ENCODE results near the gene PNO1. TPM values are rescaled to one million over a fixed set of nuclear protein-coding genes. Genes with fewer than 3 reads are reported as not detected.

The PNO1 gene
- total and polyA plus RNA-seq, 2 donors (not counting 3 experiments of a cell fraction or from before 2014, with no cell fraction given) = 9.4 to 25.6 TPM

DNA sequence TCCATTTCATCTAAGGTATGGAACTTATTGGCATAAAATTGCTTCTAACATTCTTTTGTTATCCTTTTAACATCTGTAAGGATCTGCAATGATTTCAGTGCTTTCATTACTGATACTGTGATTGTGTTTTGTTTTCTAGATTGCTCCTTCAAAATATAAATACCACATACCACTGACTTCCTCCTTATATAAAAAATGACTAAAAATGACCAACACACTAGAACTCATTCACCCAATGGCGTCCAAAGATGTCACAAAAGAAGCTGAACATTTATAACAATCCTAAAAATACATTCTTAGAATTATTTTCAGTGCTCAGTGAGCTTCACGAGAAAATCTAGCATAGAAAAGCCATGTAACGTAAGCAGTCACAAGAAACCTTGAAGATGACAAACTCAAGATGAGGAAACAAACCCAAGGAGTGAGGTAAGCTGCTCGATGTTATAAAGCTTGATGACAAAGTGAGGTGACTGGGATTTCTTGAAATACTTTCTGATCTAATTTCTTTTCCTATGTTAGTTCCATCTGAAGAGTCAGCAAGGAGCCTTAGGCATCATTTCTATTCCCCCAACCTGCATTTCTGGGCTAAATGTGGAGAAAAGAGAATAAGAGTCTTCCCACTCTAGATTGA, 42.6 kb downstream of the PNO1 start:
- CTCF ChIA-PET = interaction anchor here (1.5 kb wide), 1 partner anchor 15 kb away, joined by 3 read pairs; no protein-coding TSS in a partner anchor
- DNase-seq (ENCODE audit: low read depth, low spot score) = no peak

More for the DNA sequence above, 42.6 kb downstream of the PNO1 start:
- Histone ChIP-seq H3K4me1 (ENCODE audit: control insufficient read depth, extremely low read depth, insufficient read depth, low read length) (peaks cover 7% of the 10 kb centered on the region), H4K20me1 (replicated peaks; ENCODE audit: control insufficient read depth, extremely low read depth, insufficient read depth, low read length) (peaks cover 16% of the 10 kb centered on the region), H3K36me3 (ENCODE audit: control insufficient read depth in 2 of 2, extremely low read depth in 1 of 2, insufficient read depth in 2 of 2, low read length in 2 of 2) (peaks cover 0 to 2% of the 10 kb centered on the region in 2 experiments), H3K9me3 (replicated peaks; ENCODE audit: control insufficient read depth, insufficient read depth, low read length) (no peaks in the 10 kb centered on the region), H2AFZ (ENCODE audit: low read depth, low read length) (no peak overlapping the region), H3K79me2 (ENCODE audit: control insufficient read depth, insufficient read depth, low read length) (peaks cover 88% of the 10 kb centered on the region), H3K9ac (replicated peaks; ENCODE audit: extremely low read depth, insufficient read depth, low read length) (no peak overlapping the region), H3K27me3 (ENCODE audit: control insufficient read depth in 2 of 2, insufficient read depth in 2 of 2, low read length in 2 of 2) (no peaks in the 10 kb centered on the region), H3K4me2 (ENCODE audit: insufficient read depth, low read length) (no peak overlapping the region), H3K9me1 (replicated peaks; ENCODE audit: control insufficient read depth, extremely low read depth, insufficient read depth, low read length) (peaks cover 2% of the 10 kb centered on the region), H3K4me3 (replicated peaks in 1 of 3; ENCODE audit: insufficient read depth in 1 of 3, low read depth in 1 of 3, low read length in 3 of 3) (no peak overlapping the region), H3K27ac (ENCODE audit: insufficient read depth, low read depth, low read length) (no peak overlapping the region)
- TF ChIP-seq POLR2A (IDR thresholded peaks at IDR 0.05; ENCODE audit: low read depth, low read length) (no peak), FOS (IDR thresholded peaks at IDR 0.05; ENCODE audit: borderline replicate concordance, insufficient read depth, low read length) (no peak), MYC (IDR thresholded peaks at IDR 0.05; ENCODE audit: low read depth, low read length) (no peak), EZH2 (IDR thresholded peaks at IDR 0.05; ENCODE audit: borderline replicate concordance, low read depth, low read length, severe bottlenecking) (no peak), GATA2 (IDR thresholded peaks at IDR 0.05; ENCODE audit: insufficient read depth, insufficient read length, low read depth, low read length) (no peak), JUN (IDR thresholded peaks at IDR 0.05; ENCODE audit: borderline replicate concordance, insufficient read depth, insufficient read length, low read depth) (no peak), POLR2AphosphoS5 (IDR thresholded peaks at IDR 0.05; ENCODE audit: insufficient read depth, low read depth, low read length) (no peak)
- TF ChIP-seq, protein P1, sequence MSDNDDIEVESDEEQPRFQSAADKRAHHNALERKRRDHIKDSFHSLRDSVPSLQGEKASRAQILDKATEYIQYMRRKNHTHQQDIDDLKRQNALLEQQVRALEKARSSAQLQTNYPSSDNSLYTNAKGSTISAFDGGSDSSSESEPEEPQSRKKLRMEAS (IDR thresholded peaks at IDR 0.05; ENCODE audit: insufficient read depth, insufficient read length) = no peak
- TF ChIP-seq, protein P2, sequence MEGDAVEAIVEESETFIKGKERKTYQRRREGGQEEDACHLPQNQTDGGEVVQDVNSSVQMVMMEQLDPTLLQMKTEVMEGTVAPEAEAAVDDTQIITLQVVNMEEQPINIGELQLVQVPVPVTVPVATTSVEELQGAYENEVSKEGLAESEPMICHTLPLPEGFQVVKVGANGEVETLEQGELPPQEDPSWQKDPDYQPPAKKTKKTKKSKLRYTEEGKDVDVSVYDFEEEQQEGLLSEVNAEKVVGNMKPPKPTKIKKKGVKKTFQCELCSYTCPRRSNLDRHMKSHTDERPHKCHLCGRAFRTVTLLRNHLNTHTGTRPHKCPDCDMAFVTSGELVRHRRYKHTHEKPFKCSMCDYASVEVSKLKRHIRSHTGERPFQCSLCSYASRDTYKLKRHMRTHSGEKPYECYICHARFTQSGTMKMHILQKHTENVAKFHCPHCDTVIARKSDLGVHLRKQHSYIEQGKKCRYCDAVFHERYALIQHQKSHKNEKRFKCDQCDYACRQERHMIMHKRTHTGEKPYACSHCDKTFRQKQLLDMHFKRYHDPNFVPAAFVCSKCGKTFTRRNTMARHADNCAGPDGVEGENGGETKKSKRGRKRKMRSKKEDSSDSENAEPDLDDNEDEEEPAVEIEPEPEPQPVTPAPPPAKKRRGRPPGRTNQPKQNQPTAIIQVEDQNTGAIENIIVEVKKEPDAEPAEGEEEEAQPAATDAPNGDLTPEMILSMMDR (IDR thresholded peaks at IDR 0.05; ENCODE audit: extremely low read depth in 1 of 2, insufficient read depth in 1 of 2, low read depth in 1 of 2, low read length in 2 of 2) = no peak
- no peak for FAIRE-seq
- dilution Hi-C loops (cut with MboI; ENCODE audit: extremely low pct_ligation_motif_present, low sequenced_read_pairs) = no loop called here
- BruUV-seq (replicated peaks) = no TSS peak
- intact Hi-C loops (cut with micrococcal nuclease) = no loop called here
- POLR2A ChIA-PET = no interaction called here
